ENCODE measurements around the gene STC2. TPM values are rescaled to one million over a fixed set of nuclear protein-coding genes. Genes with fewer than 3 reads are reported as not detected.

STC2 gene
- total RNA-seq, 1 donor: 558 TPM

DNA sequence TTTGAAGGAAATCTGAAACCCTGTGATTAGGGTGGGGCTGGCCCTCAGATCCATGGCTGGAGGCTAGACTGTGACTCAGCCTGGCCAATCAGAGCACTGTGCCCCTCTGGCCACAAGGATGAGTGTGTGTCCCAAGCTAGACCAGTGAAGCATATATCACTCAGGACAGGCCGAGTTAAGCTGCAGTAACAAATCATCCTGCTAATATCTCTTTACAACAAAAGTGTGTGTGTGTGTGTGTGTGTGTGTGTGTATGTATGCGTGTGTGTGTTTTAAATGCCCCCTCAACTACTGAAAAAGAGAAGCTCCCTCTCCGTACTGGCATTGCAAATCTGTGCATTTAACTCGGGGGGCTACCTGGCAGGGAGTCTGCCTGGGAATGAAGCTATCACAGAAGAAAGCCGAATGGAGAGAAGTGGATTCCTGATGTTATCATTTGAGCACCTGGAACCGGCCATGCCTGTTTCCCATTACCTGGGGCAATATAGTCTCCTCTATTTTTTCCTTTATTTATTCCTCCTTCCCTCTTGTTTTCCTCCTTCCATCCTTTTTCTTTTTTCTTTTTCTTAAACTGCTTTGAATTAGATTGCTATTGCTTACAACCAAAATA lies 25.6 kb downstream of the STC2 start:
- Histone ChIP-seq H3K4me1 (ENCODE audit: insufficient read depth, low read length) (peaks cover 17% of the 10 kb centered on the region), H3K27me3 (ENCODE audit: insufficient read depth, low read length) (no peaks in the 10 kb centered on the region), H3K9me3 (ENCODE audit: low read depth, low read length) (no peaks in the 10 kb centered on the region), H3K27ac (ENCODE audit: low read depth, low read length) (no peak overlapping the region), H3K79me2 (ENCODE audit: insufficient read depth, low read length) (no peaks in the 10 kb centered on the region), H3K4me3 (ENCODE audit: insufficient read depth, low read length) (no peak overlapping the region), H3K36me3 (ENCODE audit: insufficient read depth, low read length) (no peaks in the 10 kb centered on the region), H4K20me1 (ENCODE audit: insufficient read depth, low read length) (no peaks in the 10 kb centered on the region), H2AFZ (ENCODE audit: low read length) (peak overlapping the region; percentile 1), H3K4me2 (ENCODE audit: insufficient read depth, low read length) (peak overlapping the region; percentile 7)
- peak; percentile 97 for DNase-seq (ENCODE audit: insufficient read length, low spot score, missing footprints)
- TF ChIP-seq, protein P1, sequence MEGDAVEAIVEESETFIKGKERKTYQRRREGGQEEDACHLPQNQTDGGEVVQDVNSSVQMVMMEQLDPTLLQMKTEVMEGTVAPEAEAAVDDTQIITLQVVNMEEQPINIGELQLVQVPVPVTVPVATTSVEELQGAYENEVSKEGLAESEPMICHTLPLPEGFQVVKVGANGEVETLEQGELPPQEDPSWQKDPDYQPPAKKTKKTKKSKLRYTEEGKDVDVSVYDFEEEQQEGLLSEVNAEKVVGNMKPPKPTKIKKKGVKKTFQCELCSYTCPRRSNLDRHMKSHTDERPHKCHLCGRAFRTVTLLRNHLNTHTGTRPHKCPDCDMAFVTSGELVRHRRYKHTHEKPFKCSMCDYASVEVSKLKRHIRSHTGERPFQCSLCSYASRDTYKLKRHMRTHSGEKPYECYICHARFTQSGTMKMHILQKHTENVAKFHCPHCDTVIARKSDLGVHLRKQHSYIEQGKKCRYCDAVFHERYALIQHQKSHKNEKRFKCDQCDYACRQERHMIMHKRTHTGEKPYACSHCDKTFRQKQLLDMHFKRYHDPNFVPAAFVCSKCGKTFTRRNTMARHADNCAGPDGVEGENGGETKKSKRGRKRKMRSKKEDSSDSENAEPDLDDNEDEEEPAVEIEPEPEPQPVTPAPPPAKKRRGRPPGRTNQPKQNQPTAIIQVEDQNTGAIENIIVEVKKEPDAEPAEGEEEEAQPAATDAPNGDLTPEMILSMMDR (IDR thresholded peaks at IDR 0.05; ENCODE audit: extremely low read depth, low read depth, low read length): peak; percentile 14

DNA sequence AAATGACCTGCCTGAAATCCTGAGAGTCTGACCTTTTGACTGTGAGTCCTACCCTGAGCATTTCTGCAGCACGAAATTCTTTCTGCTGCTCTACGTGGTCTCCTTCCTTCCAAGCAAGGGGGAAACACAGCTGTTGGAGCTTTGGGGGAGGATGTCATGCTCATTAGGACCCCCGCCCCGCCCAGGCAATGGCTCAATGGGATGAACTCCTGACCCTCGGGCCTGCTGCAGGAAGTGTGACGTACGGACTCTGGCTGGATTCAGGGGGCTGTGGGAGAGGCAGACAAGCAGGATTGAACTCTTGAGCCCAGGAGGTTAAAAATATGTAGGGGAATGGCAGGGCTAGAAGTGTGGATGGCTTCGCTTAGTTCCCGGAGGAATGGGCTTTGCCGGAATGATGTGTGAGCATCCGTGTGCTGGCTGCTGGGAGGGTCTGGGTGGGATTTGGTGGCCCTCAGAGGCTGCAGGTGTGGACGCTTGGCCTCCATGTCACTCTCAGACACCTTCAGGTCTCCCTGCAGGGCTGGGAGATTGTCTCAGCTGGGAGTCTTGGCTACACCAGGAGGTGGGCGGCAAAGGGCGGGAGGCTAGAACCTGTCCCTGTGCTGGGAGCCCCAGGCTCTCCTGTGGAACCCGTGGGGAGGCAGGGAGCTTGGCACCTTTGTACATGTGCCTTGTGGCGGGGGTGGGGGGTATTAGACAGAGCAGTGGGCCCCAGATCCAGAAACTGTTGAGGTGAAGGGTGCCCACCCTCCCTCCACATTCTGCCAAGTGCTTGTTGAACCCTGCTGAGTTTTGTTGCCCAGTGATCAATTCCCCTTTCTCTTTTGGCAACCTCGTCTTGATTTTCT lies 26.3 kb downstream of the STC2 start:
- peaks cover 17% of the 10 kb centered on the region for H3K4me1 ChIP-seq (ENCODE audit: insufficient read depth, low read length)
- peak overlapping the region; percentile 1 for H2AFZ ChIP-seq (ENCODE audit: low read length)
- no peaks in the 10 kb centered on the region for H3K79me2 ChIP-seq (ENCODE audit: insufficient read depth, low read length)
- H3K36me3 ChIP-seq (ENCODE audit: insufficient read depth, low read length): no peaks in the 10 kb centered on the region
- H3K27me3 ChIP-seq (ENCODE audit: insufficient read depth, low read length): no peaks in the 10 kb centered on the region
- H4K20me1 ChIP-seq (ENCODE audit: insufficient read depth, low read length): no peaks in the 10 kb centered on the region
- H3K4me2 ChIP-seq (ENCODE audit: insufficient read depth, low read length): peak overlapping the region; percentile 7
- H3K4me3 ChIP-seq (ENCODE audit: insufficient read depth, low read length): no peak overlapping the region
- TF ChIP-seq, protein P1 (IDR thresholded peaks at IDR 0.05; ENCODE audit: extremely low read depth, low read depth, low read length): no peak
- no peak for DNase-seq (ENCODE audit: insufficient read length, low spot score, missing footprints)
- H3K9me3 ChIP-seq (ENCODE audit: low read depth, low read length): no peaks in the 10 kb centered on the region
- H3K27ac ChIP-seq (ENCODE audit: low read depth, low read length): no peak overlapping the region

DNA sequence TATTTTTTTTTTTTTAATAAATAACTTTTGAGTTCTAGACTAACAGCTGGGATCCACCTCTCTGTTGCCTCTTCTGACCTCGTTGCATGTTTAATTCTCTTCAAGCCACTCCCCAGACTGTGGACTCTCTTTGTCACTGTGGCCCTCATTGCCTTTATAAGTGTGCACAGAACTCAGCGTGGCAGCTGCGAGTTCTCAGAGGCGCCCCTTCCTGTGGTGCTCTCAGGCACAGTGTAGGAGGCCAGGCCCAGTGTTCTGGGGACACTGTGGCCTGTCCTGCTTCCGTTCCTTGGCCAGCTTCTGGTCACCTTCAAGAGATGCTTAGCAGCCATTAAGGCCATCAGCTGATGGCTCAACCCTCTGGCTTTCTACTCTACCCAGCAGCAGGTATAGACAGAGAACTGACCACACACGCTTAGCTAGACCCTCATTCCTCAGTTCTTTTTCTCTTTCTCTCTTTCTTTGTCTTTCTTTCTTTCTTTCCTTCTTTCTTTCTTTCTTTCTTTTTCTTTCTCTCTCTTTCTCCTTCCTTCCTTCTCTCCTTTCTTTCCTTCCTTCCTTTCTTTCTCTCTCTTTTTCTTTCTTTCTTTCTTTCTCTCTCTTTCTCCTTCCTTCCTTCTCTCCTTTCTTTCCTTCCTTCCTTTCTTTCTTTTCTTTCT lies 27.7 kb downstream of the STC2 start:
- Histone ChIP-seq H3K4me3 (ENCODE audit: insufficient read depth, low read length) (no peak overlapping the region), H3K27ac (ENCODE audit: low read depth, low read length) (no peak overlapping the region), H3K27me3 (ENCODE audit: insufficient read depth, low read length) (no peaks in the 10 kb centered on the region), H3K79me2 (ENCODE audit: insufficient read depth, low read length) (no peaks in the 10 kb centered on the region), H3K4me1 (ENCODE audit: insufficient read depth, low read length) (peaks cover 23% of the 10 kb centered on the region), H2AFZ (ENCODE audit: low read length) (no peak overlapping the region), H4K20me1 (ENCODE audit: insufficient read depth, low read length) (no peaks in the 10 kb centered on the region), H3K9me3 (ENCODE audit: low read depth, low read length) (no peaks in the 10 kb centered on the region), H3K36me3 (ENCODE audit: insufficient read depth, low read length) (no peaks in the 10 kb centered on the region), H3K4me2 (ENCODE audit: insufficient read depth, low read length) (no peak overlapping the region)
- no peak for DNase-seq (ENCODE audit: insufficient read length, low spot score, missing footprints)
- TF ChIP-seq, protein P1 (IDR thresholded peaks at IDR 0.05; ENCODE audit: extremely low read depth, low read depth, low read length): no peak

DNA sequence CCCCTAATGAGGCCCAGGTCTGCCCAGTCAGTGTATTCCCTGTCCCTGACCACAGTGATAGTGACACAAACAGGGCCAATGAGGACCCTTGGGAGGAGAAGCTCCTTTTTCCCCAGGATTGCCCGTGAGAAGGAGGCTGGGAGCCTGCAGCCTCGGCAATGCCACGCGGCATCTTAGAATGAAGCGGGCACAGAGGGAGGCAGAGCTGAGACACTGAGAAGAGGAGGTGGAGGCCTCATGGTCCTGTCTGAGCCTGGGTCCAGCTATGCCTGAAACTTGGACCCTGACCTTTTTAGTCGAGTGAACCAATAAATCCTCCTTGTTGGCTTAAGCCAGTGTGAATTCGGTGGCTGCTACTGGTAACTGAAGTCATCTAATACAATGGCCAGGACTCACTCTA lies 28.4 kb downstream of the STC2 start:
- Histone ChIP-seq H3K4me1 (ENCODE audit: insufficient read depth, low read length) (peaks cover 23% of the 10 kb centered on the region), H4K20me1 (ENCODE audit: insufficient read depth, low read length) (no peaks in the 10 kb centered on the region), H3K36me3 (ENCODE audit: insufficient read depth, low read length) (no peaks in the 10 kb centered on the region), H3K27ac (ENCODE audit: low read depth, low read length) (no peak overlapping the region), H3K9me3 (ENCODE audit: low read depth, low read length) (no peaks in the 10 kb centered on the region), H3K79me2 (ENCODE audit: insufficient read depth, low read length) (no peaks in the 10 kb centered on the region), H3K4me2 (ENCODE audit: insufficient read depth, low read length) (no peak overlapping the region), H3K4me3 (ENCODE audit: insufficient read depth, low read length) (no peak overlapping the region), H2AFZ (ENCODE audit: low read length) (no peak overlapping the region), H3K27me3 (ENCODE audit: insufficient read depth, low read length) (no peaks in the 10 kb centered on the region)
- DNase-seq (ENCODE audit: insufficient read length, low spot score, missing footprints): no peak
- TF ChIP-seq, protein P1 (IDR thresholded peaks at IDR 0.05; ENCODE audit: extremely low read depth, low read depth, low read length): no peak

Measured in osteoblast (primary cell).